GM08714 (cell line): ENCODE results near the gene STIM2.
"Not testable (repeated sequence)": the region's sequence is repeated elsewhere in the genome, so short reads cannot be mapped to it uniquely, and the experiment has no call there.

ENCODE experiments used
- H3K4me3 ChIP-seq: fragments of 200-500 bp; sonication (Bioruptor generic); 2 replicates; pipeline ENCODE4 v1.5.1; 2014; ENCODE audit warnings: mild to moderate bottlenecking, low read length, inconsistent platforms
- ZNF274 ChIP-seq: IDR thresholded peaks from 2 replicates; pipeline ENCODE4 v1.6.1; 2012; ENCODE audit warnings: mild to moderate bottlenecking, low read depth, low read length

STIM2 gene

GRCh38 chr4:26824667-26825066 lies 36.0 kb upstream of the STIM2 start:
- no peak for TF ChIP-seq ZNF274
- no peak overlapping the region for H3K4me3 ChIP-seq

GRCh38 chr4:26826721-26827120 lies 33.9 kb upstream of the STIM2 start:
- no peak for TF ChIP-seq ZNF274

GRCh38 chr4:26827336-26827735 lies 33.3 kb upstream of the STIM2 start:
- not testable (repeated sequence) for H3K4me3 ChIP-seq

More at GRCh38 chr4:26826721-26827120, 33.9 kb upstream of the STIM2 start:
- no peak overlapping the region for H3K4me3 ChIP-seq

GRCh38 chr4:26827798-26828197 lies 32.8 kb upstream of the STIM2 start:
- TF ChIP-seq ZNF274: no peak
- no peak overlapping the region for H3K4me3 ChIP-seq

DNA sequence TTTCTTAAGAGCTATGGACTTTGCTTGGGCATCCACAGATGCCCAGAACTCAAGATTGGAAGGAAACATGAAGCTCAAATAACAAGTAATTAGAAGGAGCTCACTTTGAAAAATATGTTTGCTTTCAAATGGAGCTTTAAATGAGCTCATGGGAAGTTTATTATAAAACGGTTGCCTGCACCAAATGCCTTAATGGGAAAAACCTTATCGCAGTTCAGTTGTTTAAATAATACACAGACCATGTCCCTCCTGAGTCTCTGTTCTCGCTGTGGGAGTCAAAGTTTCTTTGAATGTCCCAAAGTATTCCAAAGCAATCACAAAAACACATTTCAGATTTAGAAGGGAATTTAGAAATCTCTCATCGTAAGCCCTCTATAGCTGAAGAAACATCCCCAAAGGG lies 31.6 kb upstream of the STIM2 start:
- H3K4me3 ChIP-seq: no peak overlapping the region
- no peak for TF ChIP-seq ZNF274

DNA sequence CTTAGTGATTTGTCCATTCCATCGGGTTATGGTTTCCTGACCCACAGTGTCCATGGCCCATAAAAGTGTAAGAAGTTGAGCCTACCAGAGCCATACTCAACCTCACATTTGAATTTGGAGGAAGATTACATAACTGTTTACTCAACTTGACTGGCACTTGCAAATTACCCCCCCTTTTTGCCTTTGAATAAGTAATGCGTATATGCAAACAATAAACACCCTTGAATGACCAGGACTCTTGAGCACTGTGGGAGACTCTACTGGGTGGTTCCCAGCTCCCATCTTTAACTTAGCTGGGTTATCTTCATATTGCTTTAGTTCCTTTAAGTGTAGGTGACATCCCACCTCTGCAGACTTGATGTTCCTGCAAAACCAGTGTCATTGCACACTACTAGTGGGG lies 30.6 kb upstream of the STIM2 start:
- TF ChIP-seq ZNF274: no peak
- H3K4me3 ChIP-seq: no peak overlapping the region

DNA sequence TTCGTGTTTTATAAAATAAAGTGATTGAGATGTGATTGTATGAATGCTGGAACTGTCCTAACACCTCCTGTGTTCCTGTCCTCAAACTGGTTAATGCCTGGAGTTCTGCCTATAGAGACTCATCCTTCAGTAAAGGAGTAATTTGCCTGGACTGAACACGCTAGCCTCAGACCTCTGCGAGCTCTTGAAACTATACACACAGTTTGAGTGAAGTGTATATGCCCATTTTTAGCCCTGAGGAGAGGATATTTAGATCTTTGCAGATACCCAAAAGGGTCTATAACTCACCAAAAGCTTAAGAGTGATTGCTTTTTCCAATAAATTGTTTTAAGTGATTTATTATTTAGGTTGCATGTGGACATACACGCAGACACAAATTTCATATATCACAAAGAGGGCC lies 29.9 kb upstream of the STIM2 start:
- H3K4me3 ChIP-seq: no peak overlapping the region
- TF ChIP-seq ZNF274: no peak

DNA sequence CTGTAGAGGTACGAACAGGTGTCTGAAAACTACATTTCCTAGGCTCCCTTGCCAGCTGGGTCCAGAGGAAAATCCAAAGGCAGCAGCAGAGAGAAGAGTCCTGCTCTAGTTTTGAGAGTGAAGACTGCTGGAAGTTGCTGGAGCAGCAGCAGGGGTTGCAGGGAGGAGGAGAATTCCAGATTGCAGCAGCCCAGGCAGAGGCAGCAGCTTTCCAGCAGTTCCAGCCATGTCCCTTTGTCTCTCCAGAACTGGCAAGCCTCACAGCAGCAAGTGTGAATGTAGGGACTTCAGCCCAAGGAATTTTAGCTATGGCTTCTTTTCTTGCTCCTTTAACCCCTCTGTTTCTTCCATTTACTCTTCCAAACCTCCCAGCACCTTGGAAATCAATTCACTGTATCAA lies 24.1 kb upstream of the STIM2 start:
- H3K4me3 ChIP-seq: no peak overlapping the region
- TF ChIP-seq ZNF274: no peak

GRCh38 chr4:26837993-26838842 lies 22.4 kb upstream of the STIM2 start:
- TF ChIP-seq ZNF274: no peak
- H3K4me3 ChIP-seq: no peak overlapping the region

GRCh38 chr4:26839016-26839415 lies 21.6 kb upstream of the STIM2 start:
- no peak overlapping the region for H3K4me3 ChIP-seq
- TF ChIP-seq ZNF274: no peak

DNA sequence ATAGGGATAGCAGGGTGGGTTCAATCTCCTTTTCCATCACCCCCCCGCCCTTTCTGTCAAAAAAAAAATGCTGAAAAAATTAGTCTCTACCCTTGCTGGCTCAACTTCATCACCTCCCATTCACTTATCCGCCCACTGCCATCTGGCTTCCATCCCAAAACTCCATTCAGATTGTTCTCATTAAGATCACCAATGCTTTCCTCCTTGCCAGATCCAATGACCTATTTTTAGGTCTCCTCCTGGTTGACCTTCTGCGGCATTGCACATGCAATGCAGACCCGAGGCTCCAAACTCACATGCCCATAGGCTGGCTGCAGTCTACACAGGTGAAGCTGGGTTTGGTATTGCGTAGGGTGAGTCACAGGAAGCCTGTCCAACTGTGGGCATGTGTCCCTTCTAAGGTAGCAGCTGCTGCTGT lies 21.1 kb upstream of the STIM2 start:
- no peak overlapping the region for H3K4me3 ChIP-seq
- TF ChIP-seq ZNF274: no peak

- TF ChIP-seq ZNF274: no peak
These were observed 19.9 kb upstream of the STIM2 start for GRCh38 chr4:26840786-26841185.

GRCh38 chr4:26842911-26843310 lies 17.7 kb upstream of the STIM2 start:
- H3K4me3 ChIP-seq: no peak overlapping the region
- no peak for TF ChIP-seq ZNF274

More at GRCh38 chr4:26840786-26841185, 19.9 kb upstream of the STIM2 start:
- H3K4me3 ChIP-seq: no peak overlapping the region

DNA sequence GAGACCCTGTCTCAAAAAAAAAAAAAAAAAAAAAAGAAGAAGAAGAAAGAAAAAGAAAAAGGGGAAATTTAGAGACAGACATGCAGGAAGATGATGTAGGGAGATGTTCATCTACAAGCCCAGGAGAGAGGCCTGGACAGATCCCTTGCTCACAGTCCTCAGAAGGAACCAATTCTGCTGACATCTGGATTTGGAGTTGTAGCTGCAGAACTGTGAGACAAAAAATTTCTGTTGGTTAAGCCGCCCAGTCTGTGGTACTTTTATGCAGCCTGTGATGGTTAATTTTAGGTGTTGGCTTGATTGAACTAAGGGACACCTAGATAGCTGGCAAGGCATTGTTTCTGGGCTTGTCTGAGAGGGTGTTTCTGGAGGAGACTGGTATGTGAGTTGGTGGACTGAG lies 10.1 kb upstream of the STIM2 start:
- no peak for TF ChIP-seq ZNF274
- no peak overlapping the region for H3K4me3 ChIP-seq

DNA sequence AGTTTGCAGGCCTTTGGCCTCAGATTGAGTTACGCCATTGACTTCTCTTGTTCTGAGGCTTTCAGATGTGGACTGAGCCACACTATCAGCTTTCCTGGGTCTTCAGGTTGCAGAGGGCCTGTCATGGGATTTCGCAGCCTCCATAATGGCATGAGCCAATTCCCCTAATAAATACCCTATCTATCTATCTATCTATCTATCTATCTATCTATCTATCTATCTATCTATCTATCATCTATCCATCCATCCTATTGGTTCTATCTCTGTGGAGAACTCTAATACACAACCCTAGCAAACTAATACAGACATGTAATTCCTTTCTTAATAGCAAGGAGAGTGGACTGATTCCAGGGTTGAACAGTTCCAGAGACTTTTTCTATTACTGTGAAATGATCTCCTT lies 9.5 kb upstream of the STIM2 start:
- TF ChIP-seq ZNF274: no peak
- no peak overlapping the region for H3K4me3 ChIP-seq

- H3K4me3 ChIP-seq: no peak overlapping the region
- no peak for TF ChIP-seq ZNF274
These were observed 5.9 kb upstream of the STIM2 start for GRCh38 chr4:26854701-26855100.

DNA sequence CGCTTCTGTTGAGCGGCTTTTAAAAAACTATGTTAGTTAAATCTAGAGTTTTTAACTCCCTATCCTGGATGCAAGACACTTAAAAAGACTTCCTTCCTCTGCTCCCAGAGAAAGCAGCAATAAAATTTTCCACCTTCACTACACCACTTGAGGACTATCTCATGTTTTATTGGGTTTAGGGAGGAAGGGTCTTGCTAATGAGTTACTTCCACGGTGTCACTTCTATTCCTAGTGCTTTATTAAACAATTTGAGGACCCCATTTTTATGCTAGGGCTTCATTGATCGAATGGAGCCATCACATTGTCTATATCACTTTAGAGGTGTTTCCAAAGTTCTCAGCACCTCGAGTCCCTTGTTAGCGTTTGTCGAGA lies 3.7 kb upstream of the STIM2 start:
- TF ChIP-seq ZNF274: no peak
- peak overlapping the region; percentile 76; the same call in 1 of the 2 replicates for H3K4me3 ChIP-seq
